ENCODE data around the gene TMED7. TPM values are rescaled to one million over a fixed set of nuclear protein-coding genes. Genes with fewer than 3 reads are reported as not detected.

TMED7 gene
- total and polyA plus RNA-seq, 2 of the 13 experiments (the other 11 are each of a cell fraction or from before 2014, with no cell fraction given): 58.0 to 113 TPM

DNA sequence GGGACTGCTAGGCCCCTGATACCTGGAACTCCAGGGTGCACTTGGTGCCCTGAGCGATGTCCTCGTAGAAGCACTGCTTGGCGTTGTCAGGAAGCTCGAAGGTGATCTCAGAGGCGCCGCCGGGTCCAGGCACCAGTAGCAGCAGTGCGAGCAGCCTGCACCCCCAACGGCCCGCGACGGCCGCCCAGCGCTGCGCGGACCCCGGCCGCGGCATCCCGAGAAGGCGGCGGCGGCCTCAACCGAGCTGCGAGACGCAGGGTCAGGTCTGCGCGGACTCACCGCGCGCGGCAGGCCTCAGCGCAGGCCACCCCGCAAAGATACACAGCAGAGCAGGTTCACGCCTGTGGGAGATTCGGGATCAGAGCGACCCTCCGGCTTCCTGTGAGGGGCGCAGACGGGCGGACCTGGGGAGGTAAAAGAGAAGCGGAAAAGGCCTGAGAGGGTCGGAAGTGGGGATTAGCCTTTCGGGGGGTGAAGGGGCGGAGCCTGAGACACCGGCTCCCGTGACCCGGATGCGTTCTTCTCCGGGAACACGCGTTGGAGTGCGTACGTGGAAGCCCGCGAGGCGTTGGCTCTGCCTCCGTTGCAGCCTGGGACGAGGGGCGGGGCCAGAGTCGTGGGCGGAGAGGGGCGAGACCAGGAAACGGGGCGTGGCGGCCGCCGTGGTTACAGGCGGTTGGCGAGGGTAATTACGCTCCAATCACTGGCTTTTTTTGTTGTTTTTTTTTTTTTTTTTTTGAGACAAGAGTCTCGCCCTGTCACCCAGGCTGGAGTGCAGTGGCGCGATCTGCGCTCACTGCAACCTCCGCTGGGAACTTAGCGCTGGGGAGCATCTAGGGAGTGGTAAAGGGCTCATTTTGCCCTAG lies at the start of gene TMED7 (continued):
- peak; percentile 98 for TF ChIP-seq YEATS4 (CRISPR knock-in tag; IDR thresholded peaks at IDR 0.05; ENCODE audit: borderline replicate concordance)
- no peak for TF ChIP-seq ZSCAN31 (CRISPR knock-in tag; IDR thresholded peaks at IDR 0.05; ENCODE audit: low read depth)
- TF ChIP-seq ZNF264 (CRISPR knock-in tag; IDR thresholded peaks at IDR 0.05): peak; percentile 61; the same call in 1 of the 2 replicates
- TF ChIP-seq ZNF605 (CRISPR knock-in tag; IDR thresholded peaks at IDR 0.05): peak; percentile 83
- TF ChIP-seq ZNF143 (CRISPR knock-in tag; IDR thresholded peaks at IDR 0.05): peak; percentile 81
- no peak for TF ChIP-seq TCF12 (IDR thresholded peaks at IDR 0.05)
- TF ChIP-seq TCF12 (CRISPR knock-in tag; IDR thresholded peaks at IDR 0.05): no peak
- TF ChIP-seq ZNF691 (CRISPR knock-in tag; IDR thresholded peaks at IDR 0.05; ENCODE audit: borderline replicate concordance, low read depth): peak; percentile 63; the same call in 1 of the 2 replicates
- TF ChIP-seq PRDM10 (CRISPR knock-in tag; IDR thresholded peaks at IDR 0.05; ENCODE audit: low read depth): peak; percentile 76
- peak; percentile 98 for TF ChIP-seq ZFY (CRISPR knock-in tag; IDR thresholded peaks at IDR 0.05)
- TF ChIP-seq, protein P1, sequence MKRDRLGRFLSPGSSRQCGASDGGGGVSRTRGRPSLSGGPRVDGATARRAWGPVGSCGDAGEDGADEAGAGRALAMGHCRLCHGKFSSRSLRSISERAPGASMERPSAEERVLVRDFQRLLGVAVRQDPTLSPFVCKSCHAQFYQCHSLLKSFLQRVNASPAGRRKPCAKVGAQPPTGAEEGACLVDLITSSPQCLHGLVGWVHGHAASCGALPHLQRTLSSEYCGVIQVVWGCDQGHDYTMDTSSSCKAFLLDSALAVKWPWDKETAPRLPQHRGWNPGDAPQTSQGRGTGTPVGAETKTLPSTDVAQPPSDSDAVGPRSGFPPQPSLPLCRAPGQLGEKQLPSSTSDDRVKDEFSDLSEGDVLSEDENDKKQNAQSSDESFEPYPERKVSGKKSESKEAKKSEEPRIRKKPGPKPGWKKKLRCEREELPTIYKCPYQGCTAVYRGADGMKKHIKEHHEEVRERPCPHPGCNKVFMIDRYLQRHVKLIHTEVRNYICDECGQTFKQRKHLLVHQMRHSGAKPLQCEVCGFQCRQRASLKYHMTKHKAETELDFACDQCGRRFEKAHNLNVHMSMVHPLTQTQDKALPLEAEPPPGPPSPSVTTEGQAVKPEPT (CRISPR knock-in tag; IDR thresholded peaks at IDR 0.05; ENCODE audit: low read depth): peak; percentile 46; the same call in 1 of the 2 replicates
- TF ChIP-seq MTERF4 (CRISPR knock-in tag; IDR thresholded peaks at IDR 0.05): peak; percentile 75; the same call in 1 of the 2 replicates
- TF ChIP-seq ZNF121 (CRISPR knock-in tag; IDR thresholded peaks at IDR 0.05): 0 out of 2 replicates have a peak, but pooled peaks have one; percentile 39
- peak; percentile 91 for TF ChIP-seq RBFOX2 (IDR thresholded peaks at IDR 0.05; ENCODE audit: low read depth, low read length)
- TF ChIP-seq ZNF34 (CRISPR knock-in tag; IDR thresholded peaks at IDR 0.05; ENCODE audit: borderline replicate concordance): 0 out of 2 replicates have a peak, but pooled peaks have one; percentile 66
- no peak for TF ChIP-seq ZNF10 (CRISPR knock-in tag; IDR thresholded peaks at IDR 0.05; ENCODE audit: borderline replicate concordance, low read depth)
- no peak for TF ChIP-seq NR2F6 (IDR thresholded peaks at IDR 0.05)
- peak; percentile 33; the same call in 1 of the 2 replicates for TF ChIP-seq NR2F6 (CRISPR knock-in tag; IDR thresholded peaks at IDR 0.05)
- TF ChIP-seq ZNF615 (CRISPR knock-in tag; IDR thresholded peaks at IDR 0.05; ENCODE audit: borderline replicate concordance): no peak
- TF ChIP-seq KDM5A (IDR thresholded peaks at IDR 0.05; ENCODE audit: borderline replicate concordance, low read length): peak; percentile 86; the same call in 1 of the 2 replicates
- TF ChIP-seq ZNF446 (CRISPR knock-in tag; IDR thresholded peaks at IDR 0.05): peak; percentile 69; the same call in 1 of the 2 replicates
- TF ChIP-seq ZNF772 (CRISPR knock-in tag; IDR thresholded peaks at IDR 0.05): 0 out of 2 replicates have a peak, but pooled peaks have one; percentile 34

Measured in HepG2 (cell line).